ENCODE measurements around the gene TRIM56. TPM values are rescaled to one million over a fixed set of nuclear protein-coding genes. Genes with fewer than 3 reads are reported as not detected.
"Not testable (repeated sequence)": the region's sequence is repeated elsewhere in the genome, so short reads cannot be mapped to it uniquely, and the experiment has no call there.

The TRIM56 gene
- total RNA-seq, 1 donor from 2014 or later: 61.9 TPM

DNA sequence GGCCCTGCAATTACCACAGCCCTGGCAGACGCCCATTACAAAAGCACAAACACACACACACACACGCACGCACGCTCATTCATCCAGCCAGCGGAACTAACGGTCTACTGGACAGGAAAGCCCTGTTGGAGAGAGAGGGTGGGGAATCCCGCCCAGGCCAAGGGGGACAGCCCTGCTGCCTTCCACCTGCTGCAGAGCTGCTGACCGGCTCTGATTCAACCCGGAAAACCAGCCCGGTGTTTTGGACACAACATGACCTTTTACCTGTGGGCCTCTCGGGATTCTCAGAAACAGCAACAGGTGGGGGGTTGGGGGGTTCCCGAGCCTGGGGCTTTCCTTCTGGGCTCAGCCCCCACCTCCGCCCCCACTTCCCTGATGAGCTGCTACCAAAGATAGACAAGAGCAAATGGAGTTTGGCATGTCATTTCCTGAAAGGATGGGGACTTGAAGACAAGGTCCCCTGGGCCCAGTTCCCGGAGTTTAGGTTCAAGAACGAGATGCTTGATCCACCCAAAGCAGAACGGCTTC lies 23.1 kb downstream of the TRIM56 start:
- no peaks in the 10 kb centered on the region for H3K27me3 ChIP-seq (ENCODE audit: low read depth)
- ATAC-seq (peak; percentile 59), DNase-seq (peak; percentile 67)
- H3K9me3 ChIP-seq: no peaks in the 10 kb centered on the region
- intact Hi-C loops (cut with DNase I): no loop called here
- H3K36me3 ChIP-seq: no peaks in the 10 kb centered on the region
- peaks cover 42% of the 10 kb centered on the region for H3K4me1 ChIP-seq
- peak overlapping the region; percentile 56 for H3K27ac ChIP-seq
- TF ChIP-seq, protein P1, sequence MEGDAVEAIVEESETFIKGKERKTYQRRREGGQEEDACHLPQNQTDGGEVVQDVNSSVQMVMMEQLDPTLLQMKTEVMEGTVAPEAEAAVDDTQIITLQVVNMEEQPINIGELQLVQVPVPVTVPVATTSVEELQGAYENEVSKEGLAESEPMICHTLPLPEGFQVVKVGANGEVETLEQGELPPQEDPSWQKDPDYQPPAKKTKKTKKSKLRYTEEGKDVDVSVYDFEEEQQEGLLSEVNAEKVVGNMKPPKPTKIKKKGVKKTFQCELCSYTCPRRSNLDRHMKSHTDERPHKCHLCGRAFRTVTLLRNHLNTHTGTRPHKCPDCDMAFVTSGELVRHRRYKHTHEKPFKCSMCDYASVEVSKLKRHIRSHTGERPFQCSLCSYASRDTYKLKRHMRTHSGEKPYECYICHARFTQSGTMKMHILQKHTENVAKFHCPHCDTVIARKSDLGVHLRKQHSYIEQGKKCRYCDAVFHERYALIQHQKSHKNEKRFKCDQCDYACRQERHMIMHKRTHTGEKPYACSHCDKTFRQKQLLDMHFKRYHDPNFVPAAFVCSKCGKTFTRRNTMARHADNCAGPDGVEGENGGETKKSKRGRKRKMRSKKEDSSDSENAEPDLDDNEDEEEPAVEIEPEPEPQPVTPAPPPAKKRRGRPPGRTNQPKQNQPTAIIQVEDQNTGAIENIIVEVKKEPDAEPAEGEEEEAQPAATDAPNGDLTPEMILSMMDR (IDR thresholded peaks at IDR 0.05): no peak
- no peak overlapping the region for H3K4me3 ChIP-seq

DNA sequence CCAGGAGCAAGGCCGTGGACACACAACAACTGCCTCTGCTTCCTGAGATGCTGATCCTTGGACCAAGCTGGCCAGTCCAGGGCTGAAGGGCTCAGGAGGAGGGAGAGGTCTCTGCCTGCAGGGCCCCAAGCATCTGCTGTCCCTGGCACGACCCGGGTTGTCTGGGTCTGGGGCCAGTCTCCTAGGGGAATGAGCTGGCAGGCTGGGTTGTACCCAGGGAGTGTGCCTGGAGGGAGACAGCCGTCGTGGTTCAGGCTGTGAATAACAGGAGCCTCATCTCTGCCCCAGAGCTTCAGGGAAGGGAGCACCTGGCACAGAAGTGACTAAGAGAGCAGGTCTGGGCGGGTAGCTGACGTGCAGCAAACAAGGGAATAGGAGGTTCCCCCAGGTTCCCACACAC lies 23.7 kb downstream of the TRIM56 start:
- TF ChIP-seq, protein P1 (IDR thresholded peaks at IDR 0.05): no peak
- H3K9me3 ChIP-seq: no peaks in the 10 kb centered on the region
- H3K27me3 ChIP-seq (ENCODE audit: low read depth): no peaks in the 10 kb centered on the region
- peaks cover 42% of the 10 kb centered on the region for H3K4me1 ChIP-seq
- H3K4me3 ChIP-seq: no peak overlapping the region
- DNase-seq (no peak), ATAC-seq (no peak)
- intact Hi-C loops (cut with DNase I): no loop called here
- no peaks in the 10 kb centered on the region for H3K36me3 ChIP-seq
- H3K27ac ChIP-seq: peak overlapping the region; percentile 56

DNA sequence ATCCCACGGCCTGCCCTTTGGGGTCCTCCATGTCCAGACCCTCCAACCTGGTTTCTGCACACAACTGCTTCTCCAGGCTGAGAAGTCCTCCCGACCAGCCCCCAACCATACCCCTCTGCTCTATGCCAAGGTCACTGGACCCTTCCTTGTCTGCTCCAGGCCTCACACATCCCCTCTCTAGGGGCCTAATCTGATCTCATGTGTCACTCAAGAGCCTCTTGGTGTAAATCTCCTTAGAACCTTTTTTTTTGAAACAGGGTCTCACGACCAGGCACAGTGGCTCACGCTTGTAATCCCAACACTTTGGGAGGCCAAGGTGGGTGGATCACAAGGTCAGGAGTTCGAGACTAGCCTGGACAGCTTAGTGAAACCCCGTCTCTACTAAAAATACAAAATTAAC lies 24.1 kb downstream of the TRIM56 start:
- peak overlapping the region; percentile 24 for H3K27ac ChIP-seq

DNA sequence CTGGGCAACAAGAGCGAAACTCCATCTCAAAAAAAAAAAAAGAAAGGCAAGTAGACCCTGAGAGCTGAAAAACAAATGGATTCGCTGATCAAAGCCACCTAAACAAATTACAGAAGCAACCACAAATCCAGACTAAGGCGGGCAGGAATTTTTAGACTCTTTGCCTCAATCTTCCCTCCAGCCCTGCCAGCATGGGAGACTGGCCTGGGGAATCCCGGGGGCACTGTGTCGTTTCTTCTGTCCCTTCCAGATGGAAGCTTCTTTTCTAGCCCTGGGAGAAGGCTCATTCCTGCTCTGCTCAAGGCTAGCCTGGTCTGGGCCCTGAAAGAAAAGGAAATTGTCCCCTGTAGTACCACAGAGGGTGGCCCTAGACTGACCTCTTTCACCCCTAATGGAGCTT lies 26.0 kb downstream of the TRIM56 start:
- no peaks in the 10 kb centered on the region for H3K36me3 ChIP-seq
- DNase-seq (no peak), ATAC-seq (no peak)
- H3K9me3 ChIP-seq: no peaks in the 10 kb centered on the region
- no peak overlapping the region for H3K4me3 ChIP-seq
- H3K27ac ChIP-seq: peak overlapping the region; percentile 79
- H3K4me1 ChIP-seq: peaks cover 31% of the 10 kb centered on the region
- TF ChIP-seq, protein P1 (IDR thresholded peaks at IDR 0.05): no peak
- intact Hi-C loops (cut with DNase I): no loop called here
- H3K27me3 ChIP-seq (ENCODE audit: low read depth): no peaks in the 10 kb centered on the region

More for the DNA sequence above, 24.1 kb downstream of the TRIM56 start:
- DNase-seq: no peak
- no peak for ATAC-seq
- Histone ChIP-seq H3K4me1 (peaks cover 39% of the 10 kb centered on the region), H3K9me3 (no peaks in the 10 kb centered on the region), H3K27me3 (ENCODE audit: low read depth) (no peaks in the 10 kb centered on the region), H3K4me3 (no peak overlapping the region), H3K36me3 (no peaks in the 10 kb centered on the region)
- TF ChIP-seq, protein P1 (IDR thresholded peaks at IDR 0.05): no peak
- intact Hi-C loops (cut with DNase I): no loop called here

DNA sequence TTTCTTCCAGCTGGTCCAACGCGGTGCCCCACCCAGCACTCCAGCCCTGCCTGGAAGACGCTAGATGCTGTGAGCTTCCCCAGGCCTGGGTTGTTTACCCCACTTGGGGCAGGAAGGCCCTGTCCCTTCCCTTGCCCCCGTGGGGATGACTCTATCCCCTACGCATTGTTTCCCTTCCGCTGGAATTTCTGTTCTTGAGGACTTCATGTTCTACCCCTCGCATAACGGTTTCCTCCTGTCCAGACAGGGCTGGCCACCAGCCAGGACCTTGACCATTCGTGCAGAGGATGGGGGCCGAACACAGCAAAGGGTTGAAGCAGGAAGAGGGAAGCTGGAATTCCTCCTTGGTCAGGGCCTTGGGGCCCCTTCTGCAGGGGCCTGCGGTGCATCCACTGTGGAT lies 27.0 kb downstream of the TRIM56 start:
- DNase-seq (no peak), ATAC-seq (peak; percentile 51 to 60)
- TF ChIP-seq, protein P1 (IDR thresholded peaks at IDR 0.05): no peak
- H3K27me3 ChIP-seq (ENCODE audit: low read depth): no peaks in the 10 kb centered on the region
- no peak overlapping the region for H3K4me3 ChIP-seq
- intact Hi-C loops (cut with DNase I): no loop called here
- H3K36me3 ChIP-seq: no peaks in the 10 kb centered on the region
- peak overlapping the region; percentile 79 for H3K27ac ChIP-seq
- H3K4me1 ChIP-seq: peaks cover 33% of the 10 kb centered on the region
- H3K9me3 ChIP-seq: no peaks in the 10 kb centered on the region

DNA sequence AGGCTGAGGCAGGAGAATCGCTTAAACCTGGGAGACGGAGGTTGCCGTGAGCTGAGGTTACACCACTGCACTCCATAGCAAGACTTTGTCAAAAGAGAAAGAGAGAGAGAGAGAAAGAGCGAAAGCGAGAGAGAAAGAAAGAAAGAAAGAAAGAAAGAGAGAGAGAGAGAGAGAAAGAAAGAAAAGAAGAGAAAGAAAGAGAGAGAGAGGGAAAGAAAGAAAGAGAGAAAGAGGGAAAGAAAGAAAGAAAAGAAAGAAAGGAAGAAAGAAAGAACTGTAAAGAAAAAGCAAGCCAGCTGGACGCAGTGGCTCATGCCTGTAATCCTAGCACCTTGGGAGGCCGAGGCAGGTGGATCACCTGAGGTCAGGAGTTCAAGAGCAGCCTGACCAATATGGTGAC lies 27.9 kb downstream of the TRIM56 start:
- H3K27me3 ChIP-seq (ENCODE audit: low read depth); intact Hi-C loops (cut with DNase I); H3K4me3 ChIP-seq; DNase-seq; H3K27ac ChIP-seq; H3K36me3 ChIP-seq; ATAC-seq; H3K9me3 ChIP-seq: not testable (repeated sequence)
- H3K4me1 ChIP-seq: peaks cover 36% of the 10 kb centered on the region

Data from lower lobe of right lung (tissue), 2 donors.